GM18499 (cell line): ENCODE results near the gene SUN3.
"Not testable (repeated sequence)": the region's sequence is repeated elsewhere in the genome, so short reads cannot be mapped to it uniquely, and the experiment has no call there.

Experiments used
- ATAC-seq: cut with Tn5 transposase; IDR thresholded peaks from one replicate; pipeline ENCODE4 v1.9.1; 2021; ENCODE audit warnings: moderate number of reproducible peaks; ENCODE audit not compliant: insufficient read depth, unreplicated experiment

Gene SUN3

GRCh38 chr7:48035301-48035966 lies 6.5 kb upstream of the SUN3 start, which contains the start of gene C7orf57:
Gene C7orf57 (plus strand): TSS chr7:48035543. CDS start chr7:48036309, 766 bp downstream.
- peak; percentile 92 for ATAC-seq

- no peak for ATAC-seq
These were observed 5.0 kb upstream of the SUN3 start for GRCh38 chr7:48033922-48034321.

DNA sequence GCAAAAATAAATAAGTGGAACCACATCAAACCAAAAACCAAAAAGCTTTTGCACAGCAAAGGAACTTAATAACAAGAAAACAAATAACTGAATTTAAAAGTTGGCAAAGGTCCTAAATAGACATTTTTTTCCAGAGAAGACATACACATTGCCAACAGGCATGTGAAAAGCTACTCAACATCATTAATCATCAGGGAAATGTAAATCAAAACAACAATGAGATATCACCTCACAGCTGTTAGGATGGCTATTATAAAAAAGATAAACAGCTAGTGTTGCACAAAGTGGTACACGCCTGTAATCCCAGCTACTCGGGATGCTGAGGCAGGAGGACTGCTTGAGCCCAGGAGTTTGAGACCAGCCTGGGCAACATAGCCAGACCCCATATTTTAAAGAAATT lies 2.2 kb upstream of the SUN3 start:
- no peak for ATAC-seq

DNA sequence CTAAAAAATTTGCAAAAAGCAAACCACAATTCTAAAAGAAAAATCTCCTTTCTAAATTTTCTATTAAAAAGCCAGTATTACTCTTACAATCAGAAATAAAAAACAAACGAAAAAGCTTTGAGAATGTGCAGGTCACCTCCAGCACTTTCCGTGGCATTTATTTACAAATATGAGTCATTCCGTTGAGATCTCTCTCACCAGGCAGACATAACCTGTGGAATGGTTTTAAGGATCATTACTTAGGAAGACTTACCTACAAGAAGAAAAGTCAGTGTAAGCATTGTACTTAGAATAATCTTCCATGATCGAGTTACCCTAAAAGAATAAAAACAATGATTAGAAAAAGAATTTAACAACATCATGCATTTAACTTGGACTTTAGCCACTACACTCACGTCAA lies 3.3 kb downstream of the SUN3 start:
- no peak for ATAC-seq

DNA sequence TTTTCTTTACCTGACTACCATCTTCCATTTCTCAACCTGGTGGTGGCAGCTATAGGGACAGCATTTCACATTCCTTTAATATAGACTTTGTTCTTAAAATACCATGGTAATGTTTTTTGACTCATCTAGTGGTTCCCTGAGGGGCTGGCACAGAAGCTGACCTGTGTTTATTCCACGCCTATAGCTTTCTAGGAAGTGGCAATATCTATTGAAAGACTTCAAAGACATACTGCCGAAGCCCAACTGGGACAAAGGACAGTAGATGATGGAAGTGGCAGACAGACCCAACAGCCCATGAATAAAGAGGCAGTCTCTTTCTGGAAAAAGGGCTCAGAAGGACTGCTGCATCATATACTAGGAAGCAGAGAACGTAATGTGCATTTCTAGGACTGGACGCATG lies 11.2 kb downstream of the SUN3 start:
- no peak for ATAC-seq

- no peak for ATAC-seq
These were observed 12.3 kb downstream of the SUN3 start for GRCh38 chr7:48016641-48017040.

DNA sequence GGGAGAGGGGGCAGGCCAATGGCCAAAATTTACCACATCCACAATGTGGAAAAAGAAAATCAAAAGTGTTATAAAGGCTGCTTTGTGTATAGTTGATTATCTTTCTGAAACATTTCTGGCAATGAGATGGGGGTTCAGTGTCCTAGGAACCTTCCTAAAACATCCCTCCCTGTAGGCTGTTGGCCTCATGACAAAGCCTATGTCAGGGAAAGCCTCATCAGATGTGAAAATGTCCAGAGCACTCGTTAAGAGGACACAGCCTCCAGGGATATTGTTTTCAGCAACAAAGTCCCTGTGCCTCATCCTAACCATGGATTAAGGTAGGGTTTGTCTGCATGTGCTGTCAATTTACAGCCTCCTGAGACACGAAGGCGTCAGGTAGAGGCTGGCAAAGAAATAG lies 17.0 kb downstream of the SUN3 start:
- ATAC-seq, result no peak

- ATAC-seq, result no peak
These were observed 17.6 kb downstream of the SUN3 start for GRCh38 chr7:48011323-48011722.

DNA sequence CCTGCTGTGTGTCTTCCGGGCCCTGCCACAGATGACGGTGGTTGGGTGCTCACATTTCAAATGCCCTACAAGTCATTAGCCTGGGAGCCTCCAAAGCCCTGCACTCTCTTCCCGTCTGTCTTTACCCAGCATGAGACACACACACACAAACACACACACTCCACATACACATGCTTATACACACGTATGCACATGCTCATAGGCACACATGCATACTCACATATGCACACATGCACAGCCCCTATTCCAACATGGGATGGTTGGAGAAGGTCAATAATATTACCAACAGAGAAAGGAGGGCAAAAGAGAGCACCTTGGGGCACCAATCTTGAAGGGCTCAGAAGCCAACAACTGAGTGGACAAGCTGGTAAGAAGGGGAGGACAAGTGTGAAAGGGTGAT lies 19.0 kb downstream of the SUN3 start:
- ATAC-seq, result no peak

- ATAC-seq, result no peak
These were observed 19.6 kb downstream of the SUN3 start for GRCh38 chr7:48009257-48009656.

GRCh38 chr7:48006866-48007265 lies 22.0 kb downstream of the SUN3 start:
- ATAC-seq, result no peak

- no peak for ATAC-seq
These were observed 24.3 kb downstream of the SUN3 start for GRCh38 chr7:48004638-48005037.

GRCh38 chr7:48004032-48004431 lies 24.9 kb downstream of the SUN3 start:
- ATAC-seq, result no peak

DNA sequence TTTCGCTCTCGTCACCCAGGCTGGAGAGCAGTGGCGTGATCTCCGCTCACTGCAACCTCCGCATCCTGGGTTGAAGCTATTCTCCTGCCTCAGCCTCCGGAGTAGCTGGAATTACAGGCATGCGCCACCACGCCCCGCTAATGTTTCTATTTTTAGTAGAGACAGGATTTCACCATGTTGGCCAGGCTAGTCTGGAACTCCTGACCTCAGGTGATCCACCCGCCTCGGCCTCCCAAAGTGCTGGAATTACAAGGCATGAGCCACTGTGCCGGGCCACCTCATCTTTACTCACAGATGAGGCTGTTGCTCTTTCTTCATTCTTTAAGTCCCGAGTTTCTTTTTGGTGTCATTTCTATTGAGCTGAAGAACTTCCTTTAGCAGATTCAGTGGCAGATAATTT lies 28.7 kb downstream of the SUN3 start:
- not testable (repeated sequence) for ATAC-seq

DNA sequence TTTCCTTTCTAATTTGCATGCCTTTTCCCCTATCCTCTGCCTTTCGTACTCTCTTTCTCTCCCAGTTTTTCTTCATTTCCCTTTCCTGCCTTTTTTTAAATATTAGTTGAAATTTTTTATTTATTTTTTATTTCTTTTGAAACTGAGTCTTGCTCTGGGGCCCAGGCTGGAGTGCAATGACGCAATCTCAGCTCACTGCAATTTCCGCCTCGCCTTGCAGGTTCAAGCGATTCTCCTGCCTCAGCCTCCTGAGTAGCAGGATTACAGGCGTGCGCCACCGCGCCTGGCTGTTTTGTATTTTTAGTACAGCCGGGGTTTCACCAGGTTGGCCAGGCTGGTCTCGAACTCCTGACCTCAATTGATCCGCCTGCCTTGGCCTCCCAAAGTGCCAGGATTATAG lies 29.5 kb downstream of the SUN3 start:
- ATAC-seq, result no peak

DNA sequence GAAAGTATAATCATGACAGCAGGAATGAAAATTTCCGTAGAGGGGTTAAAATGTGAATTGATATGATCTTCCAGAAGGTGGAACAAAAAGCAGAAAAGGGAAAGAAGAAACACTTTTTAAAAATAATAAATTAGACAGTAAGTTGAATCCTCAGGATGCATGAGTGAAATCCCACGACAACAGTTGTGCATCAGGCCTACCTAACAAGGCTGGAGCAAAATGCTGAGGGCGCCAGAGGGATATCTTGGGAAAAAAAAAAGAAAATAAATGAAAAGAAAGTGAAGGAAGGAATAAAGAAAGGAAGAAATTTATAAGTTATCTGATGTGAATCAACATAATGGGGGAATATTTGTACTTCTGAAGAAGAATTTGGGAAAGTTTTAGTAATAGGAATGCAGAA lies 36.5 kb downstream of the SUN3 start:
- ATAC-seq, result no peak

GRCh38 chr7:47991741-47992311 lies 37.1 kb downstream of the SUN3 start:
- peak; percentile 91 for ATAC-seq

DNA sequence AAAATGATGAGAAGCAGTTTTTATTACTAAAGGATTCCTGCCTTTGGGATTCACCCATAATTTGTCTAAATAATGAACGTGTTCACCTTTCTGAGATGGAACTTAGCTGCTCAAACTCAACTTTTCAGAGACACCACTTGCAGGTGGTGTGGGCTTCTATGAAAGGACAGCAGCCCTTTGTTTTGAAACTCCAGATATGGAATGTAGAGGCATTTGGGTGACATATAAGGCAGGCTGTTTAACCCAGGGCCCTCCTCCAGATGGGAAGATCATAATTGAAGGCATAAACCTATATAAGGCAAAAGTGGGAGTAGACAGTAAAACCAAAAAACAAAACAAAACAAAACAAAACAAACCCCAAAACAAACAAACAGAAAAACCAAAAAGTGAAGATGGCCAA lies 37.6 kb downstream of the SUN3 start:
- ATAC-seq, result no peak

GRCh38 chr7:47990592-47990991 lies 38.3 kb downstream of the SUN3 start:
- no peak for ATAC-seq

GRCh38 chr7:47989607-47990400 lies 39.1 kb downstream of the SUN3 start:
- ATAC-seq, result not testable (repeated sequence)
